Right atrium auricular region (tissue), 2 donors: ENCODE results near the gene SLC18A3. TPM values are rescaled to one million over a fixed set of nuclear protein-coding genes. Genes with fewer than 3 reads are reported as not detected.

Experiments used
- DNase-seq: peaks from one replicate; pipeline ENCODE4 v3.0.0-alpha.2; 2019; ENCODE audit warnings: low spot score
- H3K27ac ChIP-seq, 2 donors: fragments of 200-600 bp; sonication (generic); 1 replicate in 1 of 2; 2 replicates in 1 of 2; pipeline ENCODE4 v1.5.1; 2016 to 2019
- H3K27me3 ChIP-seq, 2 donors: fragments of 200-600 bp; sonication (generic); one replicate each; pipeline versions ENCODE4 v1.5.1 to v1.6.0; 2017 to 2019
- H3K36me3 ChIP-seq: fragments of 200-600 bp; sonication (generic); one replicate; pipeline ENCODE4 v1.5.1; 2016
- H3K4me1 ChIP-seq, 2 donors: fragments of 200-600 bp; sonication (generic); one replicate each; pipeline versions ENCODE4 v1.5.1 to v1.6.0; 2017 to 2019
- H3K4me3 ChIP-seq, 2 donors: fragments of 200-600 bp; sonication (generic); 1 replicate in 1 of 2; 2 replicates in 1 of 2; pipeline ENCODE4 v1.5.1; 2017 to 2019; ENCODE audit warnings: mild to moderate bottlenecking in 1 of 2, moderate library complexity in 1 of 2
- H3K9me3 ChIP-seq, 2 donors: fragments of 200-600 bp; sonication (generic); one replicate each; pipeline ENCODE4 v1.5.1; 2019
- total RNA-seq, 2 donors: library from RNA; depleted of rRNA; stranded (reverse); fragments of >200 nt; gene quantifications; one replicate each; pipeline ENCODE4 v1.1.0, GENCODE V29; 2016
- TF ChIP-seq, protein P1 (sequence below), 2 donors: fragments of 200-600 bp; sonication (generic); IDR thresholded peaks; one replicate each; pipeline ENCODE4 v1.5.1; 2019; ENCODE audit warnings: antibody characterized with exemption in 2 of 2

Gene SLC18A3
- total RNA-seq, 2 donors from 2014 or later, result not detected

DNA sequence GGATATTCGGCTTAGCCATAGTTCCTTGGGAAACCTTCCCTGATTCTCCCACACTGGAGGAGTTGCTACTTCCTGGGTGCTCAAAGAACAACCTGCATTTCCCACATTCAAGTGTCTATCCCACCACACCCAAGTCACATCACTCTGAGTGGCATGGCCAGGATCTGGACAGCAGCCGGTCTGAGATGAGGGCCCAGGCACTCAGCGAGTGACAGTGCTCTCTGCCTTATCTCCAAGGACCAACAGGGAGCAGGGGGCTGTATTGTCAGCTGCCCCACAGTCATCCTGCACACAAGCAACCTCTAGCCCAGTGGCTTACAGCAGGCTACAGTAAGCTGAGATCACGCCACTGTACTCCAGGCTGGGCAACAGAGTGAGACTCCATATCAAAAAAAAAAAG lies 16.1 kb upstream of the SLC18A3 start:
- DNase-seq, result peak; percentile 50
- H3K27me3 ChIP-seq, result no peaks in the 10 kb centered on the region
- H3K36me3 ChIP-seq, result no peaks in the 10 kb centered on the region
- no peak overlapping the region for H3K4me3 ChIP-seq
- TF ChIP-seq, protein P1, sequence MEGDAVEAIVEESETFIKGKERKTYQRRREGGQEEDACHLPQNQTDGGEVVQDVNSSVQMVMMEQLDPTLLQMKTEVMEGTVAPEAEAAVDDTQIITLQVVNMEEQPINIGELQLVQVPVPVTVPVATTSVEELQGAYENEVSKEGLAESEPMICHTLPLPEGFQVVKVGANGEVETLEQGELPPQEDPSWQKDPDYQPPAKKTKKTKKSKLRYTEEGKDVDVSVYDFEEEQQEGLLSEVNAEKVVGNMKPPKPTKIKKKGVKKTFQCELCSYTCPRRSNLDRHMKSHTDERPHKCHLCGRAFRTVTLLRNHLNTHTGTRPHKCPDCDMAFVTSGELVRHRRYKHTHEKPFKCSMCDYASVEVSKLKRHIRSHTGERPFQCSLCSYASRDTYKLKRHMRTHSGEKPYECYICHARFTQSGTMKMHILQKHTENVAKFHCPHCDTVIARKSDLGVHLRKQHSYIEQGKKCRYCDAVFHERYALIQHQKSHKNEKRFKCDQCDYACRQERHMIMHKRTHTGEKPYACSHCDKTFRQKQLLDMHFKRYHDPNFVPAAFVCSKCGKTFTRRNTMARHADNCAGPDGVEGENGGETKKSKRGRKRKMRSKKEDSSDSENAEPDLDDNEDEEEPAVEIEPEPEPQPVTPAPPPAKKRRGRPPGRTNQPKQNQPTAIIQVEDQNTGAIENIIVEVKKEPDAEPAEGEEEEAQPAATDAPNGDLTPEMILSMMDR (IDR thresholded peaks at IDR 0.05), result no peak
- H3K9me3 ChIP-seq, result peaks cover 0 to 4% of the 10 kb centered on the region in 2 donors
- no peak overlapping the region for H3K27ac ChIP-seq
- no peaks in the 10 kb centered on the region for H3K4me1 ChIP-seq

DNA sequence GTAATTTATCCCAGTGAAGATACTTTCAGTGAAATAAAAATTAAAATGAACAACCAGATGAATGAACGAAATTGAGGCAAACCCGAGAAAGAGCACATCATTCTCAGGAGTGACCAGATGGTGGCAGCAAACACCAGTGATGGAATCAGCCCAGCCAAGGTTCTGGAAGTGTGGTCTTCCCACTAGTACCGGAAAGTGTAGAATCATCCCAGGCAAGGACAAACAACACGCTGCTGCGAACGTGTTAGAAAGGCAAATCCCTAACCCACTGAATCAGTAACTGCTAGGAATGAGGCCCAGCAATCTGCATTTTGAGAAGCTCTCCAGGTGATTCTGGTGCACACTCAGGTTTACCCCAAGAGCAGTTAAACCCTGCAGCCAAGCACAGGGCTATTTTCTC lies 15.5 kb upstream of the SLC18A3 start:
- Histone ChIP-seq H3K27me3 (no peaks in the 10 kb centered on the region), H3K27ac (no peak overlapping the region), H3K4me1 (no peaks in the 10 kb centered on the region), H3K9me3 (peaks cover 0 to 1% of the 10 kb centered on the region in 2 donors), H3K4me3 (no peak overlapping the region), H3K36me3 (no peaks in the 10 kb centered on the region)
- TF ChIP-seq, protein P1 (IDR thresholded peaks at IDR 0.05), result peak; percentile 47 to 85
- DNase-seq, result peak; percentile 65

DNA sequence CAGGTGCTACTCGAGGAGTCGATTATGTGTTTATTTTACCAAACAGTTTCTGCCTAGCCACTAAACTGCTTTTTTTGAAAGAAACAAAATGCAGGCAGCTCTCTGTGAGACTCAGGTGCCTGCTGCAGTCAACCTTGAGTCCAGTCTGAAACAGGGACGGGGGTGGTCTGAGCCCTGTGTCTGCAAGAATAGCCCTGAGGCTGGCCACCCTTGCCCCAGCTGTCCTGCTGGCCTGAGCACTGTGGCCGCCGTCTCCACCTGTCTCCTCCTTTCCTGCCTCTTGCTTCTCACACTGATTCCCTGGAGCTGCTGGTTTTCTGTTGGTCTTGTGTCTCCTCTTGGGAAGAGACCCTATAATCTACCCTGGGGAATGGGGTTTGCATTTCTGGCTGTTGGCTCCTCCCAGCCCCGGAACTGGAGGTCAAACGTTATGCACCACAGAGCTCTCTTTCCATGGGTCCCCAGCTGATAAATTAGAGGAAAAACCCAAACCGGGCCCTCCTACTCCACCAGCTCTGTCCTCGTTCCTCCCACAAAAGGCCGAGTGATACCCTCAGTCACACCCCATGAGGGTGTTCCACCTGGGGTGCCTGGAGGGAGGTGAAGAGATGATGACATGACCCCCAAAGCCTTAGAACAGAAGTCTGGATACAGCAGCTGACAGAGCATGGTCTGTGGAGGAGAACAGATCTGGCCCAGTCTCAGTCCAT lies 15.0 kb upstream of the SLC18A3 start:
- no peaks in the 10 kb centered on the region for H3K9me3 ChIP-seq
- no peaks in the 10 kb centered on the region for H3K27me3 ChIP-seq
- H3K4me1 ChIP-seq, result no peaks in the 10 kb centered on the region
- no peak overlapping the region for H3K27ac ChIP-seq
- TF ChIP-seq, protein P1 (IDR thresholded peaks at IDR 0.05), result no peak
- no peak overlapping the region for H3K4me3 ChIP-seq
- H3K36me3 ChIP-seq, result no peaks in the 10 kb centered on the region
- DNase-seq, result no peak

DNA sequence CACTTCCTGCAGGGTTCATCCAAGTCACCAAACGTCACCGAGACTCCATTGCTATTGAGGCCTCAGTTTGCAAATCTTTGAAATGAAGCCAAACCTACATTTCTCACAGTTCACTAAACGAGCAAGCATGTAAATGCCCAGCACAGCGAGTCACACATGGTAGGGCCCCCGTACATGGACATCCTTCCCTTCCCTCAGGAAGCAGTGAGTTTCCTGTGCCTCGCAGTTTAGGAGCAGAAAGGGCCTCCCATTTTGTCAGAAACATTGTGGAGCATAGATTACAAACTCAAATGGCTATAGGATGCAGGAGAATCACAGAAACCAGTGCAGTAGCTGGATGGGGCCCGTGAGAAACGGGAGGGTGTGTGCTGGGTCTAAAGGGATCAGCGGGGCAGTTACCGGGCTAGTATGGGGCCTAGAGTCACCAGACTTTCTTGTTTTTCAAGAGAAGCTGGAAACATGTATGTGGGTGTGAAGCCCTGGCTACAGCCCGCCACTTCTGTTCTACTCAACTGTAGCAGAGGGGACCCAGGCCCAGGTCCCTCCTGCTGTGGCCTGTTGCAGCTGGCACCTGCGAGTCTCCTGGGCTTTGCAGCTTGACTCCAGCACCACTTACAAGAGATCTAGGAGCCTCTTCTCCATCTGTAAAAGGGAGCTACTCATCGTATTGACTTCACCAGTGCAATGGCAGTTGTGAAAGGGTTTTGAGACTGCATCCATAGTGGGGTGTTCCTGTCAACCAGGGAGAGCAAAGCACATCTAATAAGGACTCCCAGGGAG lies 14.2 kb upstream of the SLC18A3 start:
- Histone ChIP-seq H3K4me3 (no peak overlapping the region), H3K36me3 (no peaks in the 10 kb centered on the region), H3K27ac (no peak overlapping the region), H3K4me1 (no peaks in the 10 kb centered on the region), H3K27me3 (no peaks in the 10 kb centered on the region), H3K9me3 (no peaks in the 10 kb centered on the region)
- TF ChIP-seq, protein P1 (IDR thresholded peaks at IDR 0.05), result no peak
- no peak for DNase-seq

DNA sequence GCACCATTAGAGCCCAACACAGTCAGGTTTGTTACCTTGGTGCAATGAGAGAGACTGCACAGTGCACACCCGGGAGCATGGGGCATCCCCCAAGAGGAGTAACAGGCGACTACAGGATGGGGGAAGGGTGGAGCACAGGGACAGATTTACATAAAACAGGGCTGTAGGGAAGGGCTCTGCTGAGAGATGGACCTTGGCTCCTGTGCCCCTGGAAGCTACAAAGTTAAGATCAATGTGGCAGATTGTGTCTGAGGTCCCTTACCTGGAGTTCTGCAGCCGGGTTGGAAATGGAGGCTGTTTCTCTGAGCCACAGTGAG lies 13.7 kb upstream of the SLC18A3 start:
- Histone ChIP-seq H3K4me1 (no peaks in the 10 kb centered on the region), H3K27me3 (no peaks in the 10 kb centered on the region)
- no peak for DNase-seq

More for the DNA sequence above, 13.7 kb upstream of the SLC18A3 start:
- Histone ChIP-seq H3K27ac (no peak overlapping the region), H3K4me3 (no peak overlapping the region), H3K36me3 (no peaks in the 10 kb centered on the region), H3K9me3 (no peaks in the 10 kb centered on the region)
- TF ChIP-seq, protein P1 (IDR thresholded peaks at IDR 0.05), result no peak
